ENCODE data around the gene SMAP2. TPM values are rescaled to one million over a fixed set of nuclear protein-coding genes. Genes with fewer than 3 reads are reported as not detected.

Gene SMAP2
- polyA plus RNA-seq, 6 donors from 2014 or later, result 480 to 946 (median 649) TPM

GRCh38 chr1:40397258-40397657, 23.7 kb downstream of the SMAP2 start:
- peaks cover 26 to 43% of the 10 kb centered on the region in 2 donors for H3K36me3 Mint-ChIP-seq
- peaks cover 71 to 97% (median 81%) of the 10 kb centered on the region in 3 donors for H3K4me1 Mint-ChIP-seq
- DNase-seq (no peak), ATAC-seq (ENCODE audit: low read depth in 2 of 2) (no peak)
- no peaks in the 10 kb centered on the region for H3K9me3 Mint-ChIP-seq
- H3K27ac Mint-ChIP-seq, result peak overlapping the region in 5 of 6 donors; percentile 72 to 98 (median 79)
- H3K27me3 Mint-ChIP-seq, result no peaks in the 10 kb centered on the region
- H3K4me3 Mint-ChIP-seq, result peak overlapping the region; percentile 52 to 73 (median 60)

GRCh38 chr1:40399984-40400704, 26.6 kb downstream of the SMAP2 start:
- Mint-ChIP-seq H3K4me3 (peak overlapping the region; percentile 52 to 79 (median 74)), H3K4me1 (peaks cover 63 to 97% (median 81%) of the 10 kb centered on the region in 3 donors), H3K9me3 (no peaks in the 10 kb centered on the region), H3K27me3 (no peaks in the 10 kb centered on the region), H3K36me3 (peaks cover 15 to 36% of the 10 kb centered on the region in 2 donors), H3K27ac (peak overlapping the region; percentile 62 to 98 (median 84))
- ATAC-seq (ENCODE audit: low read depth in 2 of 2) (peak; percentile 7 to 33), DNase-seq (no peak)

DNA sequence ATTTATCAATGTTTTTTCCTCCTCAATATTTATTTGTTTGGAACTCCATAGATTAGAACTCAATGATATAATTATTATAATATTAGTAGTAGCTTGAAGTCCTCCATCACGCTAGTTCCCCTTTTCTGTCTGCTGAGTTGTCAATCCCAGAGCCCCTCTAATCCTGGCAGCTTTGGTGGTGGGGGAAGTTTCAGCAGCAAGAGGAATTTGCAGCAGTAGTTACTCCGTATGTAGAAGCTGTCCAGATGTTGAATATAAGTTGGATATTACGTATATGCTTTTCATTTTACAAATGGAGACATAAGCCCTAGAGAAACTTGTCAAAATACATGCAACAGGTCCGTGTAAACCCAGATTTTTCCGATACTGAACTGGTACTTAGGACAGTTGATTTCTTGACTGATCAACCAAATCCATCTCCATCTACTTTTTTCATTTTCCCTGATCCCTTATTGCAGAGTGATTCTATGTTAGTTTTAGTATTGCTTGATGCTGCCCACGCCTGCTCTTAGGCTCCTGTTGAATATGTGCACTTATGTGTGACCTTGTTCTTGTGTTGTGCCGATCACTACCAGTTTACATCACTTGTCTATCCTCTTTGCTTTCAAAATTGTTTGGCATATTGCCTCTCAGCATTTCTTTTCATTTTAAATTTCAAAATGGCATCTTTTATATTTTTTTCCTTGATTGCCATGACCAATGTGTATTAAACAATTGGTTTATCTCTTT, 28.1 kb downstream of the SMAP2 start:
- Mint-ChIP-seq H3K27ac (peak overlapping the region; percentile 44 to 98 (median 84)), H3K27me3 (no peaks in the 10 kb centered on the region), H3K36me3 (peaks cover 9 to 36% of the 10 kb centered on the region in 2 donors), H3K4me3 (peak overlapping the region; percentile 56 to 90 (median 78)), H3K9me3 (no peaks in the 10 kb centered on the region), H3K4me1 (peaks cover 55 to 94% (median 72%) of the 10 kb centered on the region in 3 donors)
- DNase-seq (no peak), ATAC-seq (ENCODE audit: low read depth in 2 of 2) (peak; percentile 34 to 39)

GRCh38 chr1:40404670-40405462, 31.3 kb downstream of the SMAP2 start:
- H3K27me3 Mint-ChIP-seq, result no peaks in the 10 kb centered on the region
- peak overlapping the region; percentile 72 to 99 (median 92) for H3K27ac Mint-ChIP-seq
- H3K9me3 Mint-ChIP-seq, result no peaks in the 10 kb centered on the region
- H3K4me3 Mint-ChIP-seq, result peak overlapping the region; percentile 13 to 77 (median 64)
- H3K36me3 Mint-ChIP-seq, result peaks cover 9 to 34% of the 10 kb centered on the region in 2 donors
- ATAC-seq (ENCODE audit: low read depth in 2 of 2), result peak; percentile 52 to 67
- peak; percentile 51 for DNase-seq
- peaks cover 38 to 73% (median 61%) of the 10 kb centered on the region in 3 donors for H3K4me1 Mint-ChIP-seq

- Mint-ChIP-seq H3K36me3 (peaks cover 0 to 27% of the 10 kb centered on the region in 2 donors), H3K4me1 (peaks cover 30 to 63% (median 52%) of the 10 kb centered on the region in 3 donors)
These were observed 32.3 kb downstream of the SMAP2 start for GRCh38 chr1:40405812-40406211.

DNA sequence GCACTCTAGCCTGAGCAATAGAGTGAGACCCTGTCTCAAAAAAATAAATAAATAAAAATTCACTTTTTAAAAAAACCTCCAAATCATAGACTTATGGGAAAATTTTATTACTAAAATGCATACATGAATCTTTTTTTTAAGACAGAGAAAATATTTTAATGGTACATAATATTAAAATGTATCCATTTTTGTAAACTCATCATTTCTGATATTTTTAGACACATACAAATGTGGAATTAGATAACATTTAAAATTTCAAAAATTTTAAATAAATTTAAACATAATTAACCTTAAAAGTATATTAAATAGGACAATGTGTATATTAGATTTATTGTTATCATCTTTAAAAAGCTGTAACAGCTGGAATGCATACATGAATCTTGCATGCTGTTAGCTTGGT, 33.9 kb downstream of the SMAP2 start:
- H3K4me3 Mint-ChIP-seq, result no peak overlapping the region
- no peaks in the 10 kb centered on the region for H3K27me3 Mint-ChIP-seq
- peaks cover 4 to 22% of the 10 kb centered on the region in 2 donors for H3K36me3 Mint-ChIP-seq
- H3K9me3 Mint-ChIP-seq, result no peaks in the 10 kb centered on the region
- DNase-seq, result no peak
- no peak for ATAC-seq (ENCODE audit: low read depth in 2 of 2)
- H3K27ac Mint-ChIP-seq, result peak overlapping the region in 1 of 6 donors; percentile 68
- H3K4me1 Mint-ChIP-seq, result peaks cover 19 to 48% (median 45%) of the 10 kb centered on the region in 3 donors

More at GRCh38 chr1:40405812-40406211, 32.3 kb downstream of the SMAP2 start:
- ATAC-seq (ENCODE audit: low read depth in 2 of 2), result no peak
- H3K9me3 Mint-ChIP-seq, result no peaks in the 10 kb centered on the region
- peak overlapping the region in 4 of 8 donors; percentile 10 to 54 (median 17) for H3K4me3 Mint-ChIP-seq
- no peak for DNase-seq
- H3K27ac Mint-ChIP-seq, result peak overlapping the region in 5 of 6 donors; percentile 24 to 98 (median 67)
- no peaks in the 10 kb centered on the region for H3K27me3 Mint-ChIP-seq

DNA sequence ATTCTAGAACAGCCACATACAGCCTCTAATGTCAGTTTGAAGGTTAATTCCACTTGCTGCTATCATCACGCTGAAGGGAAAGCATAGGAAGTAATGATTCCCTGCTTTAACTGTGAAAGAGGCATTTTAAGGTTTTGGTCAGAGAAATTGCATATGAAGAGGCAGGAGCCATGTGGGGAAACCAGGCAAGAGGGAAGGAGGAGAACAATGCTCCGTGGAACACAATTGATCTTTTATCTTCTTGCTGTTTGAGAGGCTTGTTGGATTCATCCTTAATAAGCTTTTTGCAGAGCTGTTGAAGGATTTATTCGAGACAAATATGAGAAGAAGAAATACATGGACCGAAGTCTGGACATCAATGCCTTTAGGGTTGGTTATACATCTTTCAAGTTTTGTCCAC, 35.9 kb downstream of the SMAP2 start:
- ATAC-seq (ENCODE audit: low read depth in 2 of 2), result no peak
- Mint-ChIP-seq H3K4me3 (no peak overlapping the region), H3K9me3 (no peaks in the 10 kb centered on the region), H3K36me3 (peaks cover 24 to 31% of the 10 kb centered on the region in 2 donors), H3K4me1 (peaks cover 21 to 30% (median 25%) of the 10 kb centered on the region in 3 donors), H3K27ac (peak overlapping the region in 3 of 6 donors; percentile 16 to 68 (median 64)), H3K27me3 (no peaks in the 10 kb centered on the region)
- DNase-seq, result no peak

GRCh38 chr1:40411294-40411693, 37.8 kb downstream of the SMAP2 start:
- H3K27me3 Mint-ChIP-seq, result no peaks in the 10 kb centered on the region
- H3K9me3 Mint-ChIP-seq, result no peaks in the 10 kb centered on the region
- no peak overlapping the region for H3K27ac Mint-ChIP-seq
- peaks cover 41 to 43% of the 10 kb centered on the region in 2 donors for H3K36me3 Mint-ChIP-seq
- peaks cover 11 to 17% (median 14%) of the 10 kb centered on the region in 3 donors for H3K4me1 Mint-ChIP-seq
- H3K4me3 Mint-ChIP-seq, result no peak overlapping the region
- ATAC-seq (ENCODE audit: low read depth in 2 of 2) (no peak), DNase-seq (no peak)

GRCh38 chr1:40411843-40412242, 38.3 kb downstream of the SMAP2 start:
- Mint-ChIP-seq H3K9me3 (no peaks in the 10 kb centered on the region), H3K27ac (peak overlapping the region in 2 of 6 donors; percentile 44 to 61), H3K36me3 (peaks cover 46 to 47% of the 10 kb centered on the region in 2 donors), H3K27me3 (no peaks in the 10 kb centered on the region), H3K4me3 (no peak overlapping the region), H3K4me1 (peaks cover 10 to 14% (median 13%) of the 10 kb centered on the region in 3 donors)
- DNase-seq (no peak), ATAC-seq (ENCODE audit: low read depth in 2 of 2) (no peak)

DNA sequence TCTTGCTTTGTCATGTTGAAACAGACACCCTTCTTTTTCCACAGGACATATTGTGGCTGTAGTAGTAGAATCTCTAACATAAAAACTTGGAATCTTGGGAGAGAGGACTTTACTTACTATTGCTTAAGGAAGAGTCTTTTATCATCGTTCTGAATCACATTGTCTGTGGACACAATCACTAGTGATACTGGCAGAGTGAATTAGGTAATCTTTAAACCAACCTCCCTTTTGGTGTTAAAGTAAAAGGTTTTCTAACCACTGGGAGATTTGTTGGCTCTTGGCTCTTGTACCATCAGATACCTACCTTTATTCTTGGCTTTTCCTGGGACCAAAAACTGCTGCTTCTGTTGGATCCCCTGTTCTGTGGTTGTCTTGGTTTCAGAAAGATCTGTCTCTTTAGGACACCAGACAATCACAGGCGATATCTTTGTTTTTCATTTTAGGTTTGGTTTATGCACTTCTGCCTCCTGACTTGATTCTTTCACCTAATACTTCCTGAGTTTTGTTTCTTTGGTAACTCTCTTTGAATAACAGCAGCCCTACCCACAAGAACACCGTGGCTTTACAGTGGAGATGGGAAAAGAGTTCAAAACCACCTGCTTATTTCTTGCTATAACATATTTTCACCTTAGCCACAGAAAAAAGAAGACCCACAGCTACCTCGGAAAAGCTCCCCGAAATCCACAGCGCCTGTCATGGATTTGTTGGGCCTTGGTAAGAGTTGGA, 40.2 kb downstream of the SMAP2 start:
- Mint-ChIP-seq H3K4me1 (peaks cover 6 to 10% (median 10%) of the 10 kb centered on the region in 3 donors), H3K27me3 (no peaks in the 10 kb centered on the region), H3K27ac (peak overlapping the region in 5 of 6 donors; percentile 18 to 79 (median 44)), H3K4me3 (no peak overlapping the region), H3K9me3 (no peaks in the 10 kb centered on the region), H3K36me3 (peaks cover 55 to 65% of the 10 kb centered on the region in 2 donors)
- ATAC-seq (ENCODE audit: low read depth in 2 of 2), result no peak
- DNase-seq, result no peak

DNA sequence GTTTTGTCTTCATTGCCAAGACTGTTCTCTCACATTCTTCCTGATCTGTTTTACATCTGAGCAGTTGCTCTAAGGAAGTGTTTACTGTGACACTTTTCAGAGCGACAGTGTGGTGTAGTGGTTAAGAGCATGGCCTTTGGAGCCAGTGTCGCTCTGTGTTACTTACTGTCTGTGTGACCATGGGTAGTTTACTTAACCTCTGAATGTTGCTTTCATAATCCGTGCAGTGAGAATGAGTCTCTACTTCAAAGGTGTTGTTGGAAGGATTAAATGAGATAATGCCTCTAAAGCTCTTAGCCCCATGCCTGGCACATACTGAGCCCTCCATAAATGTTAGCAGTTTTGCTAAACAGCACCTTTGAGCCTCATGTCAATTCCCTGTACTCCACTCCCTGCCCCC, 40.8 kb downstream of the SMAP2 start:
- H3K9me3 Mint-ChIP-seq, result no peaks in the 10 kb centered on the region
- H3K27ac Mint-ChIP-seq, result peak overlapping the region in 3 of 6 donors; percentile 18 to 91 (median 62)
- no peak for ATAC-seq (ENCODE audit: low read depth in 2 of 2)
- H3K27me3 Mint-ChIP-seq, result no peaks in the 10 kb centered on the region
- H3K4me3 Mint-ChIP-seq, result no peak overlapping the region
- DNase-seq, result no peak
- H3K36me3 Mint-ChIP-seq, result peaks cover 55 to 71% of the 10 kb centered on the region in 2 donors
- peaks cover 6 to 13% (median 9%) of the 10 kb centered on the region in 3 donors for H3K4me1 Mint-ChIP-seq

GRCh38 chr1:40416709-40417108, 43.2 kb downstream of the SMAP2 start:
- Mint-ChIP-seq H3K4me1 (peaks cover 15 to 28% (median 19%) of the 10 kb centered on the region in 3 donors), H3K9me3 (no peaks in the 10 kb centered on the region), H3K4me3 (no peak overlapping the region), H3K27ac (peak overlapping the region in 4 of 6 donors; percentile 32 to 83 (median 76)), H3K36me3 (peaks cover 64 to 81% of the 10 kb centered on the region in 2 donors), H3K27me3 (no peaks in the 10 kb centered on the region)
- no peak for ATAC-seq (ENCODE audit: low read depth in 2 of 2)
- DNase-seq, result no peak
